HG03571 (cell line): ENCODE data around the gene FBN1.

Experiments
- ATAC-seq: cut with Tn5 transposase; IDR thresholded peaks from one replicate; pipeline ENCODE4 v1.9.1; 2021; ENCODE audit not compliant: unreplicated experiment

The FBN1 gene

DNA sequence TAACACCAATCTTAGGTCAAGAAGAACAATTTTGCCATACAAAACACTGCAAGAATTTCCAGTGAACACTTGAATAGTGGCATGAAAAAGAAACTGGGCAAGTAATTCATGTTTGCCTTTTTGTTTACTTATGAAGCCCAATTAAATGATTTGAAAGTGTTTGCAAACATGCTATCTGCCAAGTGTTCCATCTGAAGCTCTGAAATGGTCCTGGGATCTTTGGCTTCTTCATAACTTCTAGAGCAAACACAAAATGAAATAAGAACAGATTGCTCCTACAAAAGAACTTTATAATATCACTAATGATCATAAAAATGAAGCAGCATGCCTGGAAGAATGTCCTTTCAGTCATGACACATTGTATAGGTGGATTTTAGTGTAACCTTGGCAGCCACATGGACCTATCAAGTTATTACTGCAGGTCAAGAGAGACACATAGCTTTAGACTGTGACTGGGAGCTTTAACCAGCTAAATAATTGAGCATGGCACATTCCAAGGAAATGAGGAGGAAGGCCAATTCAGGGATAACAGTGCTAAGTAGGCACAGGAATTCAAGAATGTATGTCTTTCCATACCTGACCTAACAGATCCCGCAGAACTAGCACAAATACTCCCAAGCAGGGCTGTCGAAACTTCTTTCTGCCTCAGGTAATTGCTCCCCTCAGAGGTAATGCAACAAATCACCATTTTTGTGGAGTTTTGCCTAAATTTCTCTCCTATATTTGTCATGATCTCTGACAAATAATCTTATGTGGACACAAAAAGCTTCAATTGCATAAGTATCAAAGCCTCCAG lies 169.7 kb downstream of the FBN1 start:
- ATAC-seq: no peak

DNA sequence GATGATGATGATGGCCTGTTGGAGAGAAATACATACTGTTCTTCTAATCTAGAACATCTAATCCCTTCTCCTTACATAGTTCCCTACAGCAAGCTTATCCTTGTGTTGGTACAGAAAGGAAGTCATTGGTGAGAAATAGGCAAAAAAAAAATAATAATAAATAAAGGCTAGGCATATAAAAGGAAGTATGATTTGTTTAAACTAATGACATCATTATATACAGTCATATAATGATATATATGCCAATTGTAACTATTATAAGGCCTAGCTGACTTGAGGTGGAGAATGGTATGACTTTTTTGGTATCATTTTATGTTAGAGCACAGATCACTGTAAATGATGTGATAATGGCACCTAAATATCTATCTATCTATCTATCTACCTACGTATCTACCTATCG lies 171.8 kb downstream of the FBN1 start:
- ATAC-seq: no peak

DNA sequence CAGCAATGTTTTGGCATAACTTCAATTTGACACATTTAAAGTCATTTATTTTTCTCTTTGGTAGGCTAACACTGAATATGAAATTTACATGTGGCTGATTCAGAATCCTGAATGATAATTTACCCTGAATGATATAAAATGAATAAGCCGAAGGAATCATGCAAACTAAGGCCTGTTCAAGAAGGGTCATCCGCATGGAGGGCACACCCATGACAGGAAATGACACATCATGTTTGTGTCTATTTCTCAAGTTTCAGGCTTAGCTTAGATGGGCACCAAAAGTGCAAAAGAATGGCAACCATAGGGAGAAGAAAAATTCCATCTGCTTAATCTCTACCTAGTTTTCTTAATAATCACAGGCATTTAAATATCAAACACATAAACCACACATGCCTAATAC lies 172.8 kb downstream of the FBN1 start:
- no peak for ATAC-seq

DNA sequence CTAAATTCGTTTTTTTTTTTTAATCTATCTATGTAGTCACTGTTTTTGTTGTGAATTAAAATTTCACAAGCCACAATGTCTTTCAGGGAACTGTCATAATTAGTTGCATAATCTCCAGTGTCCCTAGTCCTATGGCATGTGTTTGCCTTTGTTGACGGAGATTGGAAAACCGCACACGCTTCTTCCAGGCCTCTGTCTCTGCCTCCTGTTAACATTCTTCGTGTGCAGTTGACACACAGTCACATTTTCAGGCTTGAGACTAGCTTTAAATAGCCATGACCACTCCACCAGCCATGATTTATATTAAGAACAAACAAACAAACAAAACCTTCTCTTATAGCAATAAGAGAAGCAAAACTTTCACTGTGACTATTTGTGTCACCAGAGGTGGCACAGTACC lies 174.4 kb downstream of the FBN1 start:
- no peak for ATAC-seq

DNA sequence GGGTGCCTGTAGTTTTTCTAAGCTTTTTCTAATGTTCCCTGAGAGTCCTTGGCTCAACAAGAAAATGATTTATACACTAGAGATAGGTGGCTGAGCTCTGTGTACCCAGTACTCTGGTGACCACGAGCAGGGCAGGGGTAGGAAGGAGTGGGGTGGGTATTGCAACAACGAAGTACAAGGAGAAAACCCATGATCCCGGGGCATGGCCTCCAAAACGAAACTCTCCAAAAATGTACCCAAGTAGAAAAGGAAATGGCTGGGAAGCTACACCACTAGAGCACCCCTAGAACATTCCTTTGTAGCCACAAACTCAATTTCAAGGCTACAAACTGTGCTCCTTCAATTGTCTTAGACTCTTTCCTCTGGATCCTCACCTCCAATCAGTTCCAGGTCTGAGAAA lies 175.4 kb downstream of the FBN1 start:
- no peak for ATAC-seq

DNA sequence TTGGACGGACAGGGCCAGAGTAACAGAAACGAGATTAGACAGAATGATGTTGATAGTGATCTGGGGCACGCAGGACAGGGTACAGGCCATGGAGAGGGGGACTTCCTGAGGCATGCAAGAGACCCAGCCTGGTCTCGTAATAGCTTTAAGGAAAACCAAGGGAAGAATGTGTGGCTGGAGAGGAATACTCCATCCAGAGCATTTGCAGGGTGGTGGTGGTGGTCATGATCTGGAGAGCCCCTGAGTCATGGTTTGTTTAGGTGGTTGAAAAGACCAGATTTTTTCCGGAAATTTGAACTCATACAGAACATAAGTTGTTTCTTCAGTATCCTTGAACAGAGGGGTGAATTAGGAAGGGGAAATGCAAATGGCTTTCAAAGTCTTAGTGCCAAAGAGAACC lies 175.8 kb downstream of the FBN1 start:
- no peak for ATAC-seq

DNA sequence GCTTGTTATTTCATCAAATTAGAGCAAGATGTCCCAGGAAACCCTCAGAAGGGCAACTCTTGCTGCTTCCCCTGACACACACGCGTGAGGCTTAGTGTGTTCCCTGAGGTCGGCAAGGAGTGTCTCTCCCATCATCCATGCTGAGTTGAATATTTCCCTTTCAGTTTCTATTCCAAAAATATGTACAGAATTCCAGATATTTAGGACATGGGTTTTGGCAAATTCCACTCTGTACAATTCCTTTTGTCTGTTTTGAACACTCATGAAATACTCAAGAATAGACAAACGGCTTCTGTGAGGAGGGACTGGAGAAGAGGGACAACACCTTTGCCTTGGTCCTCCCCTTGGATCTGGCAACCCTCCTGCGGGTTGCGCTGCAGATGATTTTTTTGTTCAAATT lies 176.2 kb downstream of the FBN1 start:
- ATAC-seq: no peak

DNA sequence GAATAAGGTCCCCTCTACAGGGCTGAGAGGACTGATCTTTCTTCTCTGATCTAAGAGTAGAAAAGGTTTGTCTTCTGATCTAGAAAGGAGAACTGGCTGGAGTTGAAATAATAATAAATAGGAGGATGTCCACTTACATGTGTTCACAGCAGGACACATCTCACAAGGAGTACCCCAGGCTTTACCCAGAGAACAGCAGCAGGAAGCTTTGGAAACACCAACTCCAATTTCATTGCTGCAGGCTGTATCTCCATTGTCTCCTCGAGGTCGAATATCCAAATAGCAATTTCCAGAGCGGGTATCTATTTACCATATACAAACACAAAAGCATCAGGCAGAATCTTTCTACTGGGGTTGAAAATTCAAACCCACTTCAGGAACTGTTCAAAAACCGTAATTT lies 177.7 kb downstream of the FBN1 start:
- no peak for ATAC-seq

DNA sequence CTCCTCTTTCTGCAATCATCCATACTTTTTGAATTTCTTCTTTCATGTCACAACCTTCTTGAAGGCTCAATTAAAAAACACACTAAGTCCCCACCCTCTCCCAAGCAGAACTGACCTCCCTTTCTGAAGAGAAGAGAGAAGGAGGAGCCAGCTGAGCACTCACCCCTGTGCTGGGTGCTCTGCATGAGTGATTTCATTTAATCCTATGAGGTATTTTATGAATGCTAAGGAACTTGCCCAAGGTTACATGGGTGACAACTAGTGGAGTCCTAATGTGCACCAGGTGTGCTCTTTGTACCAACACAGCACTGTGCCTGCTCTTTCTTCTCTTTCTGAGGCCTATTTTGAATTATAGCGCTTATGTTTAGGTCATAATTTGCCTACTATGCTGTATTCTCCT lies 178.7 kb downstream of the FBN1 start:
- ATAC-seq: no peak

DNA sequence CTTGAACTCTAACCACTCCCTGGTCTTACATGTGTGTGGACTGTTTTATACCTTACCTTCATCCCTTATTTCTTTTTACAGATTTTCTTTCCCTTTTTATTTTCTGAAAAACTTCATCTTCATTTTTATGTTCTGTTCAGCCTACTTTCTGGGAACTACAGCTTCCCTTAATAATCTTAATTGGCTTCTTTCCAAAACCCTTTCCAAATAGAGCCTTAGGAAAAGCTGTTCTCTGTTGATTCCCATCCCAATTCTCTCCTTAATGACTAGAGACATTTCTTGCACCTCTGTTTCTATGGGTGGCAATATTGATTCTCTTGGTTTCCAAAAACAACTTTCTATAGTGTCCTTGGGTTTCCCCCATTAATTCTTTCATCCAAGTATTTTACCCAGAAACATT lies 179.4 kb downstream of the FBN1 start:
- ATAC-seq: no peak

DNA sequence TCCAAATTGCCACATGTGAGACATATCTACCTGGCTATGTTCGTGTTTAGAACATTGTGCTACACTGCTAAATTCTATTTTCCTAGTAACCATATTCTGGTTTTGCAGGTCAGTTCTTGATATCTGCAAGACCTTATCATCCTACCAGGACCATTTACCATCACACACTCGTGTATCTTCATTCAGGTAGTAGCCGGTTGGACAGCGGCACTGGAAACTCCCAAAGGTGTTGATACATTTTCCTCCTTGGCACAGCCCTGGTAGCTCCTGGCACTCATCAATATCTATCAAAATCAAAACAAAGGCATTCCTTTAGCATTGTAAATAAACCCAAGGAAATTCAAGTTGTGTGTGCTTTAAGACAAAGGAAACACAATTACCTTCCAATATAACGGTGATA lies 180.1 kb downstream of the FBN1 start:
- ATAC-seq: no peak

DNA sequence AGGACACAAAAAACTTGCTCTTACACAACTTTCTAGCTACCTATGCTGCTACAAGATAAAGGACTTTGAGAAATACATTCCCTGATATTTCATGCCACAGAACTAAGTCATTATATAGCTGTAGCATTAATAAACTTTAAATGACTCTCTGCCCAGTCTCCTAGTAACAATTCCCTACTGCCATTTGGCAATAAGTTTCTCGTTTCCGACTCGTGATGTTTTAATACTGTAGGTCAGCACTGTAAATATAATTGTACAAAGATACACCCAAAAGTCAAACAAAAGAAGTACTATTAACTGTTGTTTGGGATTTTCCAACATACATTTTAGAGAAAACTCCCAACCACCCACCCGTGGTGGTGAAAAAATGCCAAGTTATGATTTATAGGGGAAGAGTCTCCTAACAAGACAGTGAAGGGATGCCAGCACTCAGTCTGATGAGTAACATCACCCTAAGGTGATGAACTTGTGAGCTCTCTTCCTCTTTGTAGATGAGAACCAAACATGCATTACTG lies 182.1 kb downstream of the FBN1 start:
- ATAC-seq: no peak

DNA sequence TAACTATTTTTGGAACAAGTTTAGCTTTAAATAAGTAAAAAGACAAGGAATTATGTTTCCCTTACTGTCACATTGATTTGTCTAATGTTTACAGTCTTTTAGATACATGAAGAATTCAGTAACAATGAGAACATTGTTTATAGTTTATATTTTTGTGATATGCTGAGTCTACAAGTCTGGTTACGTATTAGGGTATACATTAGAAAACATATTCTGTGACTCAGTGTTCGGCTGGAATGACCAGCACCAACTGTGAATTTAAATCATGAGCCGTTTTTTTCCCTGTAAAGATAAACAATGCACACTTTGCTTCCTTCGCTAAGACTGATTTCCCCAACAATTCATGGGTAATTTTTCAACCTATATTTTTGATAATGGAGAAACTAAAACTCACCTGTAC lies 182.8 kb downstream of the FBN1 start:
- no peak for ATAC-seq

DNA sequence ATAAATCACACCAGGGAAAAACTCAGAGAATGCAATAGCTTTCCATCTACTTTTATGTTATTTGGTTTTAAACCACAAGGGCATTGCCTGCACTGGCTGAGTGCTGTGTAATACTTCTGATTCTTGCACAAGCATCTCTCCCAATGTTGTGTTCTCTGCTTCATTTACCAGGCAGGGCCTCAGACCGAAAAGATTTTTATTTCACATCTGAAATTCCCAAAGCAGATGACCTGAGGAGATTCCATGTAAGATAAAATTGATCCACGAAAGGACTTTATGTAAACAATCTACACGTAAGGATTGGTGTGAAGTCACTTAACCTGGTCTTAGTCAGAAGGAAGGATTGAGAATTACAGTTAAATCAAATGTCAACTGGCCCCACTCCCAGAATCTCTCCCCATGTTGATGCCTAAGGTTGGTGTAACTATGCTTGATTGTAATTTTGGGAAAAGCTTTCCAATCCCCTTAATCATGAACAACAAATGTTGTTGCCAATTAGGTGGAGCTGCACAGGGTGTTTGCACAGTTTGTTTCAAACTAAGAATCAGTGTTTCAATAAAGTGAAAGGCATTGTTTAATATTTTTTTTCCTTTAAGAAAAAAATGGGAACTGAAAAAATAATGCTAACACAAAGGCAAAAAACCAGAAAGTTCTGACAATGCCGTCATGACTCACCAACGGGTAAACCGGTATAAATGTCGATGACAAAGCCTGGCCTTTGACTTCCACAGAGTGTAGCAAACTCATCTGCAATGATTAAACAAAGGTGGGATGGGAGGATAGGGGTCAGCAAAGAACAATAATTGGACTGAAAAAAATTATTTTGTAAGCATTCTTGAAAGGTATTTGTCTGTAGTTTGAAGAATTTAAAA lies 185.7 kb downstream of the FBN1 start:
- ATAC-seq: no peak

DNA sequence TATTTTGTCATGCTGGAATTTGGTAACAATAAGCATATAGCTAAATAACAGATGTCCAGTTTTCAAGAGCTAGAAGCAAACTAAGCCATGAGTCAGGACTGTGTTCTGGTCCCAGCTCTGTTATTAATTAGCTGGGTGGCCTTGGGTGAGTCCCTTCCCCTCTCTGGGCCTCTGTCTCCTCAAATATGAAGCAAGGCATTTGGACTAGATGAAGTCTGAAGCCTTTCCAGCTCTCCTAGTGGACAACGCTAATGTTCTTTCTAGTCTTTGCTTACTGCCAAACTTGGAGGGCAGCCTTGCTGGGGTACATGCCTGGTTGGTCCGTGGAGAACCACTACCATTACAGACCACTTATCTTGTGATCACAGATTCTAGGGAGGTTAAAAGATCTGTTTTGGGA lies 186.6 kb downstream of the FBN1 start:
- no peak for ATAC-seq

DNA sequence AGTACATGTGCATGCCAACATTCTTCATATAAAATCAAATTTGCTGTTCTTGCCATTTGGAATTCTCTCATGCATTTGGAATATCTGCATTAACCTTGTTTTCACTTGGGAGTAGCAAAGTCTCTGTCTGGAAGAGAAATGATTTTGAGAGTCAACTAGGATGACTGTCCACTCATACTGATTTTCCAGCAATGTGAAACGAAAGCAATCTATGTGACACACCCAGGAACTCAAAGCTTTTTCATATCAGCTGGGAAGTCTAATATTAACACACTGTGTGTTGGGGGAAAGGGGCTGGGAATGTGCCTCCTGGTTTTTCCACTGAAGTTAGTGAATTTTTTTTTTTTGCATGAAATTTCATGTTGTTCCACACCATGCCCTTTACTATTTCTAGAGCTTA lies 189.4 kb downstream of the FBN1 start:
- ATAC-seq: no peak

DNA sequence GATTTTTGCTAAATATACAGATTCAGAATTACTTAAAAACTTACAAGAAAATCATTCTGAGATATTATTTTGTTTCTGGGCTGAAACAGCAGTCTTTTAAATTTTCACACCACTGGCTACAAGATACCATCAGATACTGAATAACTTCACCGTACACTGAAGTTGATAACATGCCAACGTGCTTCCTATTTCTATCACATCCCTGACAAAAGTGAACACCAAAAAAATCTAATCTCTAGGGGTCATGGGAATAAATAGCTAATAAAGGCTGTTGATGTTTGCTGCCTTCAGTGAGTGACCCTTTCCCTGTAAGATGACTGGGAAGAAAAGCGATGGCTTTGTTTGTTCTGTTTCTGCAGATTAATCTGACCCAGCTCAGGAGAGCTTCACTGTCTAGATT lies 193.8 kb downstream of the FBN1 start:
- no peak for ATAC-seq

DNA sequence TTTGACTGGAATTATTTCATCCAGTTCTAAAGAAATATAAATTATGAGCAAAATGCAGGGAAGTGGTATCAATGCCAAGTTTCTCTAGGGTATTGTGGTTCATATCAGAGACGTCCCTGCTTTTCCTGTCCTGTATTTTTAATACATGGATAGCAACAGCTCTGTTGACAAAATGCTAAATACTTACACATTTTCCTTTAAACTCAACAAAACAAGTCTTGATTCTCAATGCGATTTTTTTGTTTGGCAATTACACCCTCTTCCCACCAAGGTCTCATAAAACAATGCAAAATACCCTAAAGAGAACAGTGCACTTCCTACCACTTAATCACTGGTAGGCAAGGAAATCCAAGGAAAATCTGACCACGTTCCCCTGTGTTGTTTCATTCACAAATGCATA lies 194.3 kb downstream of the FBN1 start:
- ATAC-seq: no peak

DNA sequence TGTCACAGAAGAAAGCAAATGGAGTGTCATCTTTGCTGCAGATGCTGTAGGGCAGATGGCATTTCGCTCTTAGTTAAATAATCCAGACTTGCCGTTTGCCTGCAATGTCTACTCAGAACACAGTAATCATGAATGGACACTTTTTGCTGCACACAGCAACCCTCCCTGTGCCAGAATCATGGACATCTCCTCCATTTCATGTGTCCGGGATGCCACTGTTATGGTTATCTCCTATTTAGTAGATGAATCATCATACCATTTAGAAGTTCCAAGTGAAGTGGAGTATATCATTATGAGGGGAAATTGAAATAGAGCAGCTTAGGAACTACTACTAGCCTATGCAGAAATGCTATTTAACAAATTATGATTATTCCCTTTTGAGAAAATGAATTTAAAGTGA lies 195.8 kb downstream of the FBN1 start:
- no peak for ATAC-seq

DNA sequence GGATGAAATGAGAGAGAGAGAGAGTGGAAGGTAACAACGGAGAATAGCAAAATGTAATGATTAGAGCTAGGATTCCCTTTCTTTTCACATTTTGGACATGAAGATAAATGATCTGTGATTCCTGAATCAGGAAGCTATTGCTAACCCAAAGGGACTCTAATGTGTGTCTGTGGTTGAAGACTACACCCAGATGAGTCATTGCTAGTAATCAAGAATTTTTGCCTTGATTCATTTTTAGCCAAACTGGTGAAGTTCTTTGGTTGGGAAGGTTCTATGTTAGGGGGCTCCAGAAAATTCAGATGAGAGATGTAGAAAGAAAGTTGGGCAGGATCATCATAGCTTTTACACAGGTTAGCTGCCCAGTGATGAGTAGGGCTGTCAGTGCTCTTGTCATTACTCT lies 197.9 kb downstream of the FBN1 start:
- ATAC-seq: no peak

DNA sequence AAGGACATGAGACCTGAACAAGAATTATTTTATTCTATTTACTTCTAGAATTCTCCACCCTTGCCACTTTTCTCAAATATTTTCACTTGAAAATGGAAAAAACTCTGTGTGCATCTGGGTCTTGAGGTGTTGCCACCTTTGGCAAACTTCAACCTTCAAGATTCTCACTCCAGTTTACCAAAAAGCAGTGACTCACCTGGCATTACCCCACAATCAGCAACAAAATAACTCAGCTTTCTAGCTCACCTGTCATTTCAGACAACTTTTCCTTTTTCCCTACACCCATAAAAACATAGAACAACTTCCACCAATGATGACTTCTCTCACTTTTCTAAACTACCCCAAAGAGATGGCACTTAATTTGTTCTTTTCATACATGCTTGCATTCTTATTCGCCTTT lies 198.5 kb downstream of the FBN1 start:
- no peak for ATAC-seq

DNA sequence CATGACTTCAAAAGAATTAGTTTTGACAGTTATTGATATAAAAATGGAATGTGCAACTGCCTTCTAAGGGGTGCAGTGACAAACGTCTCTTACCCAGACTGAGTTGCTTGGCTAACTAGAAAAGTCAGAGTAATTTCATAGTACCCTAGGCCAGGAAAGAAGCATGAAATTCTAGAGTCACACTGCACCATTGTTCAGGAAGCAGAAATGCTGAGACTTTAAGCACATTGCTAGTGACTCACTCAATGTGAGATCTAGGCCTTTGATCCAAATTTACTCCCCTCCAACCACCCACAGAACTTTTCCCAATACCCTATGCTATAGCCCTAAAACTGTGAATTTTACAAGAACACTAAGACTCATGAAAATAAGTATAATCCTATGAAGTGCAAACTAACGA lies 203.5 kb downstream of the FBN1 start:
- ATAC-seq: no peak
